ENCODE measurements around the gene HOXD3.

DNA sequence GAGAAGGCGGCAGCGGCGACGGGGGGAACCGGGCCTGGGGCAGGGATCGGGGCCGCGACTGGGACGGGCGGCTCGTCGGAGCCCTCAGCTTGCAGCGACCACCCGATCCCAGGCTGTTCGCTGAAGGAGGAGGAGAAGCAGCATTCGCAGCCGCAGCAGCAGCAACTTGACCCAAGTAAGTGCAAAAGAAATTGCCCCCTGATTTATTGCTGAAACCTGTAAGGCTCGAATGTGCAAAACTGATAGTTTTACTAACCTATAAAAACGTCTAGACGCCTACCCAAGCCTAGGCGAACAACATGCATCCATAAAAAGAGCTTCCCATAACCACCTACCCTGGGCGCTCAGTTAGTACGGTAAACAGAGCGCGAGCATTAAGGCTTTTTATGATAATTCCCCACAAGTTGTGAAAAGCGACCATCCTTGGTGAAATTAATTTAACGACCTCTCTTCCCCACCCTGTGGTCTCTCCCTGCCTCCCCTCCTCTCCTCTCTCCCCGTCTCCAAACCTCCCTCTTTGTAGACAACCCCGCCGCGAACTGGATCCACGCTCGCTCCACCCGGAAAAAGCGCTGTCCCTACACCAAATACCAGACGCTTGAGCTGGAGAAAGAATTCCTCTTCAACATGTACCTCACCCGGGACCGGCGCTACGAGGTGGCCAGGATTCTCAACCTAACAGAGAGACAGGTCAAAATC lies 33.5 kb upstream of the HOXD3 start:
- TF ChIP-seq, protein P1, sequence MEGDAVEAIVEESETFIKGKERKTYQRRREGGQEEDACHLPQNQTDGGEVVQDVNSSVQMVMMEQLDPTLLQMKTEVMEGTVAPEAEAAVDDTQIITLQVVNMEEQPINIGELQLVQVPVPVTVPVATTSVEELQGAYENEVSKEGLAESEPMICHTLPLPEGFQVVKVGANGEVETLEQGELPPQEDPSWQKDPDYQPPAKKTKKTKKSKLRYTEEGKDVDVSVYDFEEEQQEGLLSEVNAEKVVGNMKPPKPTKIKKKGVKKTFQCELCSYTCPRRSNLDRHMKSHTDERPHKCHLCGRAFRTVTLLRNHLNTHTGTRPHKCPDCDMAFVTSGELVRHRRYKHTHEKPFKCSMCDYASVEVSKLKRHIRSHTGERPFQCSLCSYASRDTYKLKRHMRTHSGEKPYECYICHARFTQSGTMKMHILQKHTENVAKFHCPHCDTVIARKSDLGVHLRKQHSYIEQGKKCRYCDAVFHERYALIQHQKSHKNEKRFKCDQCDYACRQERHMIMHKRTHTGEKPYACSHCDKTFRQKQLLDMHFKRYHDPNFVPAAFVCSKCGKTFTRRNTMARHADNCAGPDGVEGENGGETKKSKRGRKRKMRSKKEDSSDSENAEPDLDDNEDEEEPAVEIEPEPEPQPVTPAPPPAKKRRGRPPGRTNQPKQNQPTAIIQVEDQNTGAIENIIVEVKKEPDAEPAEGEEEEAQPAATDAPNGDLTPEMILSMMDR (IDR thresholded peaks at IDR 0.05; ENCODE audit: insufficient read depth, low read depth, low read length): no peak
- TF ChIP-seq EZH2 (IDR thresholded peaks at IDR 0.05; ENCODE audit: insufficient read depth, low read length): peak; percentile 47

Measured in astrocyte (in vitro differentiated cells and primary cell).